Esophagus mucosa (tissue), 1 donor: Measurements from ENCODE around the gene GSK3B. TPM values are rescaled to one million over a fixed set of nuclear protein-coding genes. Genes with fewer than 3 reads are reported as not detected.
"Not testable (repeated sequence)": the region's sequence is repeated elsewhere in the genome, so short reads cannot be mapped to it uniquely, and the experiment has no call there.

Experiments
- ATAC-seq: fragments of 200-7000 bp; cut with Tn5 transposase; one replicate; pipeline ENCODE4 v1.9.1; 2020
- total RNA-seq: library from RNA; stranded (reverse); gene quantifications from one replicate; pipeline ENCODE4 v1.2.4, GENCODE V29; 2023
- donor health status: DM: yes; HTN: yes; CAD: no.

GSK3B gene
- total RNA-seq, 1 donor from 2014 or later = 33.1 TPM

DNA sequence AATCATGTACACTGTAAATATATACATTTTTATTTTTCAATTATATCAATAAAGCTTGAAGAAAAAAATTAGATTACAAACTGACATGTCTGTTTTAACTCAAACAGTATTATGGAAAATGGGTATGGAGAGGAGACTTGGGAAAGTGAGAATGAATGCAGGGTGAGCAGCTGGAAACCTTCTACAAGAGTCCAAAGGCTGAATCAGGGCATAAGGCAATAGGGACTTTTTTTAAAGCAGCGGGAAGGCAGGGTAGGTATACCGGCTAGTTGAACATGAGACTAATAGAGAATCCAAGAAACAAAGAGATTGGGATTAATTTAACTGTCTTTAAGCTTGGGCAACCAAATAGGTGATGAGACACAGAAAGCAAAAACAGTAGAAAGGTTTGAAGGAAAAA is 167.1 kb downstream of the GSK3B start:
- no peak for ATAC-seq

- no peak for ATAC-seq
Measured at GRCh38 chr3:119924111-119925094, 169.8 kb downstream of the GSK3B start.

GRCh38 chr3:119918992-119919933 is 175.0 kb downstream of the GSK3B start:
- ATAC-seq = no peak

GRCh38 chr3:119913021-119913420 is 181.2 kb downstream of the GSK3B start:
- ATAC-seq = no peak

DNA sequence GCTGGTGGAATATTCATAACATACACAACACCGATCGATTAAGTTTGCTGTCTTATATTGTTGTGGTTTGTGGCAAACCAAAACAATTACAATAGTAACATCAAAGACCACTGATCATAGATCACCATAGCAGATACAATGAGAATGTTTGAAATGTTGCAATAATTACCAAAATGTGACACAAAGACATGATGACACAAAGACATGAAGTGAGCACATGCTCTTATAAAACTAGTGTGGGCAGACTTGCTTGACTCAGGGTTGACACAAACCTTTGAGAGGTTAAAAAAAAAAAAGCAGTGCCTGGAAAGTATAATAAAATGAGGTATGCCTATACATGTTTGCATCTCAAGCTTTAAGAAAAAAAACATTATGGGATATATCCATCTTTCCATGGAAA is 182.0 kb downstream of the GSK3B start:
- no peak for ATAC-seq

GRCh38 chr3:119911748-119912147 is 182.5 kb downstream of the GSK3B start:
- no peak for ATAC-seq

DNA sequence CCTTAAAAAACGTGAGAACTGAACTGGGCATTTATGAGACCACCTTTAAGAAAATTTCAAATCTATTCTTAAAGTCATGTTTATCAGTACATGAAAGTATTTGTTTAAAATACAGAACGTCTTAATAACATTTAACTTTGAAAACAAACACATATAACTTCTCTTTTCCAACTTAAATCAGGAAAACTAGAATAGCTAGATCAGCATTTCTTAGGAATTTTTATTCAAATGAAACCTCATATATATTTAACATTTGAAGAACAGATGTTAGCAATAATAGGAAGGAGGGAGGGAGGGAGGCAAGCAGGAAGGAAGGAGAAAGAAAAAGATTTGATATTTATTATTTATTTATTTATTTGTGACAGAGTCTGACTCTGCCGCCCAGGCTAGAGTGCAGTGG is 192.2 kb downstream of the GSK3B start:
- no peak for ATAC-seq

- ATAC-seq = no peak
Measured at GRCh38 chr3:119901148-119901547, 193.1 kb downstream of the GSK3B start.

- ATAC-seq = no peak
Measured at GRCh38 chr3:119899192-119899511, 195.1 kb downstream of the GSK3B start.

GRCh38 chr3:119898478-119899191 is 195.6 kb downstream of the GSK3B start:
- ATAC-seq = no peak

- no peak for ATAC-seq
Measured at GRCh38 chr3:119894195-119894594, 200.1 kb downstream of the GSK3B start.

GRCh38 chr3:119893769-119894168 is 200.5 kb downstream of the GSK3B start:
- no peak for ATAC-seq

- ATAC-seq = peak; percentile 67
Measured at GRCh38 chr3:119891944-119892721, 202.1 kb downstream of the GSK3B start.

GRCh38 chr3:119888681-119889080 is 205.6 kb downstream of the GSK3B start:
- not testable (repeated sequence) for ATAC-seq

DNA sequence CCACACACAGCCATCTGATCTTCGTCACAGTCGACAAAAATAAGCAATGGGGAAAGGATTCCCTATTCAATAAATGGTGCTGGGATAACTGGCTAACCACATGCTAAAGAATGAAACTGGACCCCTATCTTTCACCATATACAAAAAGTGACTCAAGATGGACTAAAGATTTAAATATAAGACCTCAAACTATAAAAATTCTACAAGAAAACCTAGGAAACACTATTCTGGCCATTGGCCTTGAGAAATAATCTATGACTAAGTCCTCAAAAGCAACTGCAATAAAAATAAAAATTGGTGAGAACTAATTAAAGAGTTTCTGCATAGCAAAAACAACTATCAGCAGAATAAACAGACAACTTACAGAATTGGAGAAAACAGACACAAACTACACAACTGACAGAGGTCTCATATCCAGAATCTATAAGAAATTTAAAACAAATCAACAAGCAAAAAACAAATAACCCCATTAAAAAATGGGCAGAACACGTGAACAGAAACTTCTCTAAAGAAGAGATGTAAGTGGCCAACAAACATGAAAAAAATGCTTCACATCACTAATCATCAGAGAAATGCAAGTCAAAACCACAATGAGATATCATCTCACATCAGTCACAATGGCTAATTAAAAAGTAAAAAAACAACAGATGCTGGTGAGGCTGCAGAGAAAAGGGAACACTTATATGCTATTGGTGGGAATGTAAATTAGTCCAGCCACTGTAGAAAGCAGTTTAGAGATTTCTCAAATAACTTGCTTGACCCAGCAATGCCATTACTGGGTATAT is 208.3 kb downstream of the GSK3B start:
- no peak for ATAC-seq

- ATAC-seq = no peak
Measured at GRCh38 chr3:119884161-119884557, 210.1 kb downstream of the GSK3B start.

DNA sequence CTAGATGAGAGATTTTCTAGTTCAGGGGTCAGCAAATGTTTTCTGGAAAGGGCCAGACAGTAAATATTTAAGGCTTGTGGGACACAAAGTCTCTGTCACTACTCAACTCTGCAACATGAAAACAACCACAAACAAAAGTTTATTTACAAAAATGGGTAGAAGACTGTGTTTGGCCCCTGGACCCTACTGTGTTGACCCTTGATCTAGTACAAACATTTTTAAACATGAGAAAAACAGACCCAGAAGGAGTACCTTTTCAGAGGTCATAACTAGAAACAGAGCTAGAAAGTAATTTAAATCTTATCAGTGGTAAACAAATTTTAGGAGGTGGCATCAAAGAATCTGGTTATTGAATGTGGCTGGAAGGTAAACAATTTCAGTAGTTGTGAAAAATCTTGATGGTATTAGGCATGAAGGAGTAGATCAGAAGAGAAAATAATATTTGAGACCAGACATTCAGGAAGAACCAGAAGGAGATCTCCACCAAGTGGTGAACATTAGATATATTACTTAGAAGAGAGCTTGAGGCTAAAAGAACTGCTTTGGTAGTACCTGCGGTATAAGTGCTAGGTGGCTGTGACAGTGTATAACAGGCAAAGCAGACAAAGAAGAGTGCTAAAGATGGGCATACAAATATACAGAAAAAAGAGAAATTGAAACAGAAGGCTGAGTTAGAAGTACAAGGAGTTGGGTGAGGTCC is 210.6 kb downstream of the GSK3B start:
- no peak for ATAC-seq

DNA sequence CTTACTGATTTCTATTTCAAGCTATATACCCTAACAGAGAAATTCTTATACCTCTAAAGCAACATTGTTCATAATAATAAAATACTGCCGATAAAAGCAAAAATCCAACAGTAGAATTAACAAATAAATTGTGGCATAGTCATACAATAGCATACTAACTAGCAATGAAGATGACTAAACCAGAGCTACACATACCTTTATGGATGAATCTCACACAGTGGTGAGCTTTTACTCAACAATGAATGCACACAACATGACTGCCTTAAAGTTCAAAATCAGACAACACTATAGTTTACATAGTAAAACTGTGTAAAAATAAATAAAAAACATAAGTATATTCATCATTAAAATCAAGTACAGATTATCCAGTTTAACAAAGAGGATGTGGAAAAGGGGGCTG is 213.3 kb downstream of the GSK3B start:
- ATAC-seq = no peak

GRCh38 chr3:119873646-119874045 is 220.6 kb downstream of the GSK3B start:
- ATAC-seq = no peak

- no peak for ATAC-seq
Measured at GRCh38 chr3:119872773-119873172, 221.5 kb downstream of the GSK3B start.
